H1 (cell line): Measurements from ENCODE around the gene STX11.

ENCODE experiments used
- BRCA1 ChIP-seq: IDR thresholded peaks from 2 replicates; pipeline ENCODE4 v1.6.1; 2012; ENCODE audit warnings: low read depth, low read length, improper control_type of control experiment
- CBX5 ChIP-seq: fragments of 300-800, 300-1000 bp; sonication (generic); IDR thresholded peaks from 2 replicates; pipeline ENCODE4 v1.7.1; 2016; ENCODE audit warnings: antibody characterized with exemption, low read length, low read depth
- CREB1 ChIP-seq: IDR thresholded peaks from 2 replicates; pipeline ENCODE4 v1.6.1; 2012; ENCODE audit warnings: inconsistent platforms
- CTCF ChIP-seq, 3 experiments: IDR thresholded peaks; 1 replicate in 2 of 3; 2 replicates in 1 of 3; pipeline versions ENCODE4 v1.5.1 to v1.6.1; 2011; ENCODE audit warnings: low read length in 3 of 3, mild to moderate bottlenecking in 3 of 3, inconsistent platforms in 2 of 3, low read depth in 1 of 3, moderate library complexity in 1 of 3; ENCODE audit not compliant: insufficient read depth in 1 of 3; ENCODE audit errors: control extremely low read depth in 1 of 3
- EP300 ChIP-seq, 2 experiments: IDR thresholded peaks; 1 replicate in 1 of 2; 2 replicates in 1 of 2; pipeline ENCODE4 v1.6.1; 2011 to 2012; ENCODE audit warnings: low read depth in 2 of 2, low read length in 2 of 2, mild to moderate bottlenecking in 2 of 2, borderline replicate concordance in 1 of 2, inconsistent platforms in 1 of 2, moderate library complexity in 1 of 2
- GABPA ChIP-seq: IDR thresholded peaks from 2 replicates; pipeline ENCODE4 v1.6.1; 2011; ENCODE audit warnings: mild to moderate bottlenecking, low read length, moderate library complexity, borderline replicate concordance; ENCODE audit not compliant: insufficient read depth
- HDAC2 ChIP-seq, 2 experiments: fragments of 300-600 bp in 1 of 2; sonication (generic) in 1 of 2; IDR thresholded peaks; 2 replicates each; pipeline ENCODE4 v1.6.1; 2011 to 2012; ENCODE audit warnings: low read depth in 2 of 2, low read length in 2 of 2, mild to moderate bottlenecking in 2 of 2, moderate library complexity in 2 of 2, borderline replicate concordance in 1 of 2, inconsistent platforms in 1 of 2
- MAX ChIP-seq: IDR thresholded peaks from 2 replicates; pipeline ENCODE4 v1.6.1; 2012; ENCODE audit warnings: inconsistent platforms
- POLR2A ChIP-seq, 2 experiments: IDR thresholded peaks; 1 replicate in 1 of 2; 2 replicates in 1 of 2; pipeline ENCODE4 v1.6.1; 2011; ENCODE audit warnings: low read depth in 2 of 2, low read length in 2 of 2, mild to moderate bottlenecking in 2 of 2; ENCODE audit errors: control extremely low read depth in 1 of 2
- RAD21 ChIP-seq, 2 experiments: IDR thresholded peaks in 1 of 2; conservative IDR thresholded peaks in 1 of 2; 2 replicates each; pipeline ENCODE4 v1.6.1; 2011; ENCODE audit warnings: low read depth in 2 of 2, low read length in 2 of 2, improper control_type of control experiment in 1 of 2, inconsistent platforms in 1 of 2, mild to moderate bottlenecking in 1 of 2, moderate library complexity in 1 of 2
- RNF2 ChIP-seq: fragments of 200-900, 300-1000 bp; sonication (generic); IDR thresholded peaks from 2 replicates; pipeline ENCODE4 v1.7.1; 2016; ENCODE audit warnings: borderline replicate concordance, low read depth, mild to moderate bottlenecking, antibody characterized with exemption, low read length; ENCODE audit not compliant: poor library complexity, severe bottlenecking; ENCODE audit errors: missing control alignments
- SP4 ChIP-seq: IDR thresholded peaks from 2 replicates; pipeline ENCODE4 v1.6.1; 2012; ENCODE audit warnings: low read length, inconsistent platforms

DNA sequence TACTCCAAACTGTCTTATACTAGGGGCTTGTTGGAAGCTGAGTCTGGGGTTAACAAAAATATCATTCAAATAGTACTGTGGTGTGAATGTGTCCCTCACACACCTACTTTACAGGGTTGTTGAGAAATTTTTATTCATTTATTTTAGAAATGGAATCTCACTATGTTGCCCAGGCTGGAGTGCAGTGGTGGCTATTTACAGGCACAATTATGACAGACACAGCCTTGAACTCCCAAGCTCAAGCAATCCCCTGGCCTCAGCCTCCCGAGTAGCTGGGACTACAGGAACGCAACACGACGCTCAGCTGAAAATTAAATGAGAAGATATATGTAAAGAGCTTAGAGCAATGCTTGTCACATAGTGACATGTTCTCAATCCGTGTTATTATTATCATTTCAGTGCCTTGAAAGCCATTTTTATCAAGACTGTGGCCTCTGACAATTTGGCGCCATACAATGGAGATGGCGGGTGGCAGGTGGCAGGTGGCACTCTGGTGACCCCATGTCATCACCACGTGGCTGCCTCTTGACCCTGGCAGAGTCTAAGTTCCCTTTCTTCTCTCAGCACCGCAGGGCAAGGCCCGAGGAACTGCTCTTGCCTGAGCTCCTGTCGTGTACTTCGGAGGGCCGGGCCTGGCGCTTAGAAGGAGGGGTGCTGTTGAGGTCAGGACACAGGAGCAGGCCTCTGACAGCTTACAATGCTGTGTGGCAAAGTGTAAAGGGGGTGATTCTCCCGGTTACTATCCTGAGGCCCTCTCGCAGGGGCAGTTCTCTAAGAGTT is 64.5 kb downstream of the STX11 start:
- TF ChIP-seq HDAC2 (IDR thresholded peaks at IDR 0.05; ENCODE audit: borderline replicate concordance in 1 of 2, low read depth in 2 of 2, low read length in 2 of 2) (no peak), CBX5 (no peak), CTCF (IDR thresholded peaks at IDR 0.05; ENCODE audit: control extremely low read depth in 1 of 3, insufficient read depth in 1 of 3, low read depth in 1 of 3, low read length in 3 of 3) (no peak), GABPA (no peak), EP300 (IDR thresholded peaks at IDR 0.05; ENCODE audit: borderline replicate concordance in 1 of 2, low read depth in 2 of 2, low read length in 2 of 2) (no peak), POLR2A (IDR thresholded peaks at IDR 0.05; ENCODE audit: control extremely low read depth in 1 of 2, low read depth in 2 of 2, low read length in 2 of 2) (no peak), CREB1 (no peak), MAX (no peak), BRCA1 (no peak), SP4 (no peak), RAD21 (IDR thresholded peaks at IDR 0.05 in 1 of 2, conservative IDR thresholded peaks at IDR 0.05 in 1 of 2; ENCODE audit: low read depth in 2 of 2, low read length in 2 of 2) (no peak), RNF2 (no peak)
